GM18861 (cell line): Measurements from ENCODE around the gene ITGAL.
"Not testable (repeated sequence)": the region's sequence is repeated elsewhere in the genome, so short reads cannot be mapped to it uniquely, and the experiment has no call there.

Experiments used
- ATAC-seq: cut with Tn5 transposase; IDR thresholded peaks from one replicate; pipeline ENCODE4 v1.9.1; 2021; ENCODE audit not compliant: unreplicated experiment

ITGAL gene

GRCh38 chr16:30525844-30526136, 53.2 kb downstream of the ITGAL start:
- no peak for ATAC-seq

- peak; percentile 17 for ATAC-seq
These were observed 53.7 kb downstream of the ITGAL start, which contains the start of gene ZNF768 for GRCh38 chr16:30526137-30526822. Gene ZNF768 (minus strand): TSS chr16:30526566. CDS start chr16:30526413, 153 bp downstream.

- ATAC-seq = peak; percentile 61
These were observed 54.5 kb downstream of the ITGAL start for GRCh38 chr16:30526823-30527634.

GRCh38 chr16:30527635-30528178, 55.2 kb downstream of the ITGAL start:
- no peak for ATAC-seq

GRCh38 chr16:30528799-30529457, 56.4 kb downstream of the ITGAL start:
- ATAC-seq = no peak

GRCh38 chr16:30530163-30531037, 57.9 kb downstream of the ITGAL start:
- ATAC-seq = no peak

- no peak for ATAC-seq
These were observed 60.0 kb downstream of the ITGAL start for GRCh38 chr16:30532285-30533145.

GRCh38 chr16:30533146-30533522, 60.6 kb downstream of the ITGAL start:
- no peak for ATAC-seq

- no peak for ATAC-seq
These were observed 61.3 kb downstream of the ITGAL start for GRCh38 chr16:30533748-30534367.

GRCh38 chr16:30534368-30535105, 62.0 kb downstream of the ITGAL start, which contains the start of gene ZNF747:
Gene ZNF747 (minus strand): TSS chr16:30534858. CDS start chr16:30534679, 179 bp downstream.
- ATAC-seq = peak; percentile 51

GRCh38 chr16:30535106-30535776, 62.7 kb downstream of the ITGAL start:
- no peak for ATAC-seq

GRCh38 chr16:30535777-30536190, 63.2 kb downstream of the ITGAL start:
- ATAC-seq = peak; percentile 32

GRCh38 chr16:30536391-30537024, 64.0 kb downstream of the ITGAL start:
- ATAC-seq = not testable (repeated sequence)

GRCh38 chr16:30539000-30539964, 66.7 kb downstream of the ITGAL start:
- no peak for ATAC-seq

- ATAC-seq = not testable (repeated sequence)
These were observed 67.5 kb downstream of the ITGAL start for GRCh38 chr16:30539986-30540526.

GRCh38 chr16:30540916-30541464, 68.4 kb downstream of the ITGAL start:
- not testable (repeated sequence) for ATAC-seq
